ENCODE results near the gene OGFOD2.

GRCh38 chr12:122986258-122986871, 11.3 kb downstream of the OGFOD2 start:
- TF ChIP-seq CTCF (IDR thresholded peaks at IDR 0.05), result no peak
- no peak for TF ChIP-seq POLR2A (IDR thresholded peaks at IDR 0.05)
